ENCODE measurements around the gene CPEB1.

The CPEB1 gene

DNA sequence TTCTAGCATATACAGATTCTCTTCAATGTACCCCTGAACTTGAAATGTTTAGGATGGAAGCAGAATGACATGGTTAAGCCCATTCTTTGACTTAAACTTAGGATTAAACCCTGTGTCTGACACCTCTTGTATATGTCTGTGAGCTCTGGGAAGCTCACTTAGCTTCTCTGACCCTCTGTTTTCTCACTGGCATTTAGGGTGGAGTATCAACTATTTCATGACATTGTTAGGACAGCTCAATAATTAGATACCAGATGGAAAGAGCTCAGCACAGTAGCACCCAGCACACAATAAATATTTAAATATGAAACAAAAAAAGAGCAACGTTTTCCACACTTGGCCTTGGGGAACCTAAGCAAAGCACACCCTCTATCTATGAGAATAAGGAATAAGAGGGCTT, 88.7 kb downstream of the CPEB1 start:
- no peak overlapping the region for H3K9ac ChIP-seq (ENCODE audit: low read length)
- no peaks in the 10 kb centered on the region for H3K27me3 ChIP-seq (replicated peaks; ENCODE audit: control insufficient read depth, insufficient read depth, low read length)
- no peak for DNase-seq (ENCODE audit: low read depth)
- H3K9me3 ChIP-seq (ENCODE audit: control insufficient read depth, low read length) = no peaks in the 10 kb centered on the region
- H3K4me1 ChIP-seq (ENCODE audit: control insufficient read depth, insufficient read depth, low read length) = peaks cover 16% of the 10 kb centered on the region
- peaks cover 5% of the 10 kb centered on the region for H3K36me3 ChIP-seq (ENCODE audit: control insufficient read depth, insufficient read depth, low read length, severe bottlenecking)
- no peak overlapping the region for H3K4me3 ChIP-seq (ENCODE audit: low read length)

DNA sequence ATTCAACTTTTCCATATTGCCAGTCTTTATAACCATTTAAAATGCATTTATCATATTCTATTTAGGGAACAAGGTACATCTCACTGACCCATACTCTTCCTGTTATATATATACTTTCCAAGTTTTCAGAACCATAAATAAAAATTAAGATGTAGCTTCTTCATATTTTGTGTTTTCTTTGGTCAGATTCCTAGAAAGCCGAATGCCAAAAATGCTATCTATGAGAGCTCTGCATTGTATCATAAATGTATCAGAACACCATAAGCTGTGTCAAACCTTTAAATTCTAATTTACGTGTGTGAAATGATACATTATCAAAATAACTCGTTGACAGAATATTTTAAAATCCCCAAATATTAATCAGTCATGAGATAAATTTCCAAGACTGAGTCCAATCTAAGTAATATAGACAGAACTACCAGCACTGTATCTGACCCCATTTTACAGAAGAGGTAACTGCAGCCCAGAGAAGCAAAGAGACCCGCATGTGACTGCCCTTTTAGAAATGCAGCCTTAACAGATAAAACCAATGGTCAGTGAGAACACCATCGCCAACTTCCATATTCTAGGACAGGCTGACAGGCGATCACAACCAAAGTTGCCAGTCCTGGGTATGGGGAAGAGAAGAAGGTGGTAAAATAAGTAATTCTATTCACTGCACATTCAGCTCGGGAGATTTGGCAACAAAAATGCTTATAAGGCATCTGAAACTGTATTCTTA, 90.7 kb downstream of the CPEB1 start:
- H3K36me3 ChIP-seq (ENCODE audit: control insufficient read depth, insufficient read depth, low read length, severe bottlenecking) = peaks cover 12% of the 10 kb centered on the region
- H3K4me3 ChIP-seq (ENCODE audit: low read length) = no peak overlapping the region
- no peaks in the 10 kb centered on the region for H3K27me3 ChIP-seq (replicated peaks; ENCODE audit: control insufficient read depth, insufficient read depth, low read length)
- H3K9ac ChIP-seq (ENCODE audit: low read length) = no peak overlapping the region
- no peaks in the 10 kb centered on the region for H3K9me3 ChIP-seq (ENCODE audit: control insufficient read depth, low read length)
- peaks cover 17% of the 10 kb centered on the region for H3K4me1 ChIP-seq (ENCODE audit: control insufficient read depth, insufficient read depth, low read length)
- DNase-seq (ENCODE audit: low read depth) = no peak

DNA sequence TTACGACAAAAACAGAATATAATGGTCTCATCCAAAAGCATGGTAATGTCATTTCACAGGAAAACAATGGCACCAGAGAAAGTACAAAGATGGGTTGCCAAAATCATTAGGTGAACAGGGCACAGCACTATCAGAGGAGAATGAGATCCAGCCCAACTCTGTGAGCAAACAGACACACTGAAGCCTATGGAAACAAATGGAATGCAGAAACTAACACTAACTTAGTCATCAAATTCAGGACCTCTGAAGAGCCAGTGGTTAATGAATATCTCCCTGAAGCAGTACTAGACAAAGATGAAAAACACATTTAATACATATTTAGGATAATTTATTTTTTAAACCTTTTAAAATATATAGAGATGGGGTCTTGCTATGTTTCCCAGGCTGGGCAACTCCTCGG, 92.3 kb downstream of the CPEB1 start:
- no peak for DNase-seq (ENCODE audit: low read depth)
- Histone ChIP-seq H3K9ac (ENCODE audit: low read length) (no peak overlapping the region), H3K4me3 (ENCODE audit: low read length) (no peak overlapping the region), H3K27me3 (replicated peaks; ENCODE audit: control insufficient read depth, insufficient read depth, low read length) (no peaks in the 10 kb centered on the region), H3K36me3 (ENCODE audit: control insufficient read depth, insufficient read depth, low read length, severe bottlenecking) (peaks cover 22% of the 10 kb centered on the region), H3K9me3 (ENCODE audit: control insufficient read depth, low read length) (no peaks in the 10 kb centered on the region), H3K4me1 (ENCODE audit: control insufficient read depth, insufficient read depth, low read length) (peaks cover 17% of the 10 kb centered on the region)

DNA sequence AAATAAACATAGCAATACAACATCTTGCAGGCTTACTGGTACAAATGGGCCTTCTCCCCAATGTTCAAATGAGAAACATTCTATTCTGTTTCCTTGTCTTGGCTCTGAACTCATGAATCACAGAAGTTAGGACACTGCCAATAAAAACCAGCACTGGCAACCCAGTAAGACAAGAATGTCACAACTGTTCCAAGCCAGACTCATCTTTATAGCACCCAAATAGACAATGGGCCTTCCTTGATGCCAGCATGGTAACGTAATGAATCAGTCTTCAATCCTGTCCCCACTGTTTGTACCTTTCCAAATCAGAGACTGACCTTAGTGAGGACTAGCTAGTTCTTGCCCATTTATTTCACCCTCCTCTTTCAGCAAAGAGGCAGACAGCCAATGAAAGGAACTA, 92.8 kb downstream of the CPEB1 start:
- Histone ChIP-seq H3K36me3 (ENCODE audit: control insufficient read depth, insufficient read depth, low read length, severe bottlenecking) (peaks cover 22% of the 10 kb centered on the region), H3K4me1 (ENCODE audit: control insufficient read depth, insufficient read depth, low read length) (peaks cover 17% of the 10 kb centered on the region), H3K9ac (ENCODE audit: low read length) (no peak overlapping the region), H3K4me3 (ENCODE audit: low read length) (no peak overlapping the region), H3K9me3 (ENCODE audit: control insufficient read depth, low read length) (no peaks in the 10 kb centered on the region), H3K27me3 (replicated peaks; ENCODE audit: control insufficient read depth, insufficient read depth, low read length) (no peaks in the 10 kb centered on the region)
- no peak for DNase-seq (ENCODE audit: low read depth)

DNA sequence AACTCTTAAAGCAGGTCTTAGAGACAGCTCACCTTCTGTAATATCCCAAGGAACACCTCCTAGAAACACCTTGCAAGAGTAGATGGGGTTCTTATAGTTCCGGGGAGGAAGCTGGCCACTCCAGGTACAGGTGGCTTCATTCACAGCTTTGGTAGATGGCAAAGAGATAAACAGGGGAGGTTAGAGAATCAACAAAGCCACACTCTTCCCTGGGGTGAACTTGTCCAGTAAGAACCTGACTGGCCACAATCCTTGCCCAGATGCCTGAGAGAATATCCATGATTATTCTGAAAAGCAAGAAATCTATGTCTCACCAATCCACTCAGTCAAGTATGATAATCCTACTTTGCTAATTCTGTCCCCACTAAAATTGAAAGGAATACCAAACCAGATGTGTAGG, 93.3 kb downstream of the CPEB1 start:
- Histone ChIP-seq H3K27me3 (replicated peaks; ENCODE audit: control insufficient read depth, insufficient read depth, low read length) (no peaks in the 10 kb centered on the region), H3K9ac (ENCODE audit: low read length) (no peak overlapping the region), H3K9me3 (ENCODE audit: control insufficient read depth, low read length) (no peaks in the 10 kb centered on the region), H3K4me3 (ENCODE audit: low read length) (no peak overlapping the region), H3K4me1 (ENCODE audit: control insufficient read depth, insufficient read depth, low read length) (peaks cover 17% of the 10 kb centered on the region), H3K36me3 (ENCODE audit: control insufficient read depth, insufficient read depth, low read length, severe bottlenecking) (peaks cover 22% of the 10 kb centered on the region)
- no peak for DNase-seq (ENCODE audit: low read depth)

DNA sequence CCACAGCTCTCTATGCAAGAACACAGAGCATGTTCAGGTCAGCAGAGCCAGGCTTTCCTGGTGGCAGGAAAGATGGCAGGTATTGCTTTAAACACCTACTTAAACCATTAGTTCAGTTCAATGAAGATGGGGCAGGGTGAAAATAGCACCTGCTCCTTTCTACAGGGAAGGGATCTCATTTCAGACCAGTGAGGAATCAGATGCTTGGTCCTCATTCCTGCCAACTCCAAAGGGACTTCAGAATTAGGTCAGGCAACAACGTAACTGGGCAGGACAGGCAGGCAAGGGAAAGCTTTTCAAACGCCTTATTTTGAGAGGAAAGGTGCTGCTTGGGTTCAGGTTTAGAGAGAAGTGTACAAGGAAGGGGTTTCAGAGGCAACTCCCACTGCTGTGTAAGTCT, 94.3 kb downstream of the CPEB1 start:
- Histone ChIP-seq H3K4me3 (ENCODE audit: low read length) (no peak overlapping the region), H3K27me3 (replicated peaks; ENCODE audit: control insufficient read depth, insufficient read depth, low read length) (no peaks in the 10 kb centered on the region), H3K36me3 (ENCODE audit: control insufficient read depth, insufficient read depth, low read length, severe bottlenecking) (peaks cover 22% of the 10 kb centered on the region), H3K9me3 (ENCODE audit: control insufficient read depth, low read length) (no peaks in the 10 kb centered on the region), H3K9ac (ENCODE audit: low read length) (no peak overlapping the region), H3K4me1 (ENCODE audit: control insufficient read depth, insufficient read depth, low read length) (peaks cover 17% of the 10 kb centered on the region)
- DNase-seq (ENCODE audit: low read depth) = no peak

DNA sequence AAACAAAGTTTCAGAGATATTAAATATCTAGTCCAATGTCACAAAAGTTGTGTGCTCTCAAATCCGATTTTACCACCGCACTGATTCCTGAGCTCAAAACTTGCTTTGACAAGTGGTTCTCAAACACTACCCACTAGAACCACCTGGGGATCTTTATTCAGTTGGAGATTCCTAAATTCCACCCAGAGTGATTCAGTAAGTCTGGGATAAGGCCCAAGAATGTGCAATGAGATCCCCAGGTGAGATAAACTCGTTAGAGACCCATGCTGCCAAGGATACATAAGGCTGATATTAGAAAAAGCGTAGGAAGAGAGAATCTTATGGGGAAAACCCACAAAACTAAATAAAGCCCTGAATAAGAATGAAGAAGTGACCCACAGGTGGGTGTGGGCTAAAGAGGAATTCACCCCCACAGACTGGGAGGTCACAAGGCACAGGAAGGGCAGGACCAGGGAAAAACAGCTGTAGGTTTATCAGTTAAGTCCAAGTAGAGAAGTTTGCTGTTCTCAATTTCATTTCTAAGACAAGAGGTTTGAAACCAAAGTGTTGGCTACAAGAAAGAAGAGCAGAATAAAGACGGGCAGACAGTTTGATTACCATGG, 95.4 kb downstream of the CPEB1 start:
- Histone ChIP-seq H3K27me3 (replicated peaks; ENCODE audit: control insufficient read depth, insufficient read depth, low read length) (no peaks in the 10 kb centered on the region), H3K36me3 (ENCODE audit: control insufficient read depth, insufficient read depth, low read length, severe bottlenecking) (peaks cover 22% of the 10 kb centered on the region), H3K9ac (ENCODE audit: low read length) (no peak overlapping the region), H3K4me1 (ENCODE audit: control insufficient read depth, insufficient read depth, low read length) (peaks cover 17% of the 10 kb centered on the region), H3K9me3 (ENCODE audit: control insufficient read depth, low read length) (no peaks in the 10 kb centered on the region), H3K4me3 (ENCODE audit: low read length) (no peak overlapping the region)
- DNase-seq (ENCODE audit: low read depth) = no peak

DNA sequence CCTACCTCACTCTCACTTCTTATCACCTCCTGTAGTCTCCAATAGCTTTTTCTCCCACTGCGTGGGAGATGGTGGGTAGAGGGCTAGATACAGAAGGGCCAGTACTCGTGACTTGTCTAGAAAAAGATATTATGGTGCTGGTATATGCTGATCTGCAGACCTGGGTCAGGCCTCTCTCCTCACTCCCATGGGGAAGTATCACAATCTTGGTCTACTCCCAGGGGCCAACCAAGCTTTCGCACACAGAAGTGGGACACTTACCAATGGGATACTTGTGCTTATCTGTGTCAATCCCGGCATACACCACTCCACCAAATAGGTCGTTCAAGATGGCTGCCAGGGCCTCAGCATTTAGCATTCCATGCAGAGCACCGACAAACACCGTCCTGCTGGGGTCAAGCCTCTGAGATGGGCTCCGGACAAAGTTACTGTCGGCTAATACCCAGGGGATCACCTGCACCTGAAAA, 97.9 kb downstream of the CPEB1 start:
- H3K36me3 ChIP-seq (ENCODE audit: control insufficient read depth, insufficient read depth, low read length, severe bottlenecking) = peaks cover 23% of the 10 kb centered on the region
- no peak for DNase-seq (ENCODE audit: low read depth)
- no peaks in the 10 kb centered on the region for H3K9me3 ChIP-seq (ENCODE audit: control insufficient read depth, low read length)
- H3K4me1 ChIP-seq (ENCODE audit: control insufficient read depth, insufficient read depth, low read length) = peaks cover 9% of the 10 kb centered on the region
- no peak overlapping the region for H3K9ac ChIP-seq (ENCODE audit: low read length)
- no peaks in the 10 kb centered on the region for H3K27me3 ChIP-seq (replicated peaks; ENCODE audit: control insufficient read depth, insufficient read depth, low read length)
- H3K4me3 ChIP-seq (ENCODE audit: low read length) = no peak overlapping the region

DNA sequence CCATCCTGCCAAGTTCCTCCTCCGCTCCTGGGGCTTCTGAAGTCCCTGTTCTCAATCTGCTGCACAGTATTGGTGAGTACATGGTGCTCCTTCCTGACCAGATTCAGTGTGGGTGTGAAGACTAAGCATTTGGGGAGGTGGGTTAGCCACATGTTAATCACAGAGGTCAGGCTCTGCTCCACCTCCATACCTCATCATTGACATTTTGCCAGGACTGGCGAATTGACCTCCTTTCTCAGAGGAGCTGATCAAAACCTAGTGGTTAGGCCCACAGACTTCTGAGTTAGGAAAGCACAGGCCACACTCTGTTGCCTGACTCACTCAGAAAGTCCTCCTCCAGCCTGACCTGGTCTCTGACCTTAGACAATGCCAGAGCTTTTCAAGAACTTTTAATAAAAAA, 98.5 kb downstream of the CPEB1 start:
- Histone ChIP-seq H3K9me3 (ENCODE audit: control insufficient read depth, low read length) (no peaks in the 10 kb centered on the region), H3K9ac (ENCODE audit: low read length) (no peak overlapping the region), H3K4me1 (ENCODE audit: control insufficient read depth, insufficient read depth, low read length) (peaks cover 4% of the 10 kb centered on the region), H3K4me3 (ENCODE audit: low read length) (no peak overlapping the region), H3K36me3 (ENCODE audit: control insufficient read depth, insufficient read depth, low read length, severe bottlenecking) (peaks cover 23% of the 10 kb centered on the region), H3K27me3 (replicated peaks; ENCODE audit: control insufficient read depth, insufficient read depth, low read length) (no peaks in the 10 kb centered on the region)
- DNase-seq (ENCODE audit: low read depth) = no peak

DNA sequence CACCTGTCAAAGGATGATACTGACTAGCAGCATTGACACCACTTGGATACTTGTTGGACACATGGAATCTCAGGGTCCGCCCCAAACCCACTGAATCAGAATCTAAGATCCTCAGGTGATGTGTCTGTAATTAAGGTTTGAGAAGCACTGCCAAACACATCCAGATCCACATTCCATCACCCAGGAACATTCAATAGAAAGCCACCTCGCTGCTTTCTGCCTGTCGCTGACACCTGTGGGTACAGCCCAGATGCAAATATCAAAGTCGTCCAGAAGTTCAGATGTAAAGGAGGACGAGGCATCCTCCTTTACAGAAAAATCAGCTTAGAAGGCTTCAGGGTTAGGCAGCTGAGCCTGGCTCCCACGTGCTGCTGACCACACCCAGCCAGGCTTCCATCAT, 101.7 kb downstream of the CPEB1 start:
- H3K4me1 ChIP-seq (ENCODE audit: control insufficient read depth, insufficient read depth, low read length) = peaks cover 15% of the 10 kb centered on the region
- no peaks in the 10 kb centered on the region for H3K9me3 ChIP-seq (ENCODE audit: control insufficient read depth, low read length)
- DNase-seq (ENCODE audit: low read depth) = no peak

DNA sequence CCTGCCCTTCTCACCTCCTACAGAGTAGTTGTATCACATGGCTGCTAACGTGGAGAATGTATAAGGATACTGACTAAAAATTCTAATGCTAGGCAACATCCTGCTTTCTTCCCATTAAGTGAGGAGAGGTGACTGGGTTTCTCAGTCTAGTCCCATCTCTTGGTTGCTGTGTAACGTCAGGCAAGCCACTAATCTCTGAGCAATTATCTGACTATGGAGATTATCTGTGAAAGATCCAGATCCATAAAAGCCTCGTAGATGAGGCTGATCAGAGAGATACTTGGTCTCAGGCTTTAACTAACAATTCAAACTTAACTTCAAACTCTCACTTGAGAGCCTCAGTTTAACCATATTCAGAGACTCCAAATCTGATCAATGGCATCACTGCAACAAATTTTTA, 102.2 kb downstream of the CPEB1 start:
- no peaks in the 10 kb centered on the region for H3K27me3 ChIP-seq (replicated peaks; ENCODE audit: control insufficient read depth, insufficient read depth, low read length)
- peaks cover 8% of the 10 kb centered on the region for H3K36me3 ChIP-seq (ENCODE audit: control insufficient read depth, insufficient read depth, low read length, severe bottlenecking)
- no peaks in the 10 kb centered on the region for H3K9me3 ChIP-seq (ENCODE audit: control insufficient read depth, low read length)
- no peak for DNase-seq (ENCODE audit: low read depth)
- H3K9ac ChIP-seq (ENCODE audit: low read length) = no peak overlapping the region
- peaks cover 15% of the 10 kb centered on the region for H3K4me1 ChIP-seq (ENCODE audit: control insufficient read depth, insufficient read depth, low read length)
- H3K4me3 ChIP-seq (ENCODE audit: low read length) = no peak overlapping the region

More for the DNA sequence above, 101.7 kb downstream of the CPEB1 start:
- Histone ChIP-seq H3K9ac (ENCODE audit: low read length) (no peak overlapping the region), H3K27me3 (replicated peaks; ENCODE audit: control insufficient read depth, insufficient read depth, low read length) (no peaks in the 10 kb centered on the region), H3K36me3 (ENCODE audit: control insufficient read depth, insufficient read depth, low read length, severe bottlenecking) (peaks cover 13% of the 10 kb centered on the region), H3K4me3 (ENCODE audit: low read length) (no peak overlapping the region)
